DOHH2 (cell line): ENCODE data around the gene CCL21.

Experiments
- CTCF ChIP-seq: fragments of 200-600 bp; sonication (generic); IDR thresholded peaks from one replicate; pipeline ENCODE4 v1.5.1; 2014; ENCODE audit warnings: antibody characterized with exemption, mild to moderate bottlenecking, low read depth, low read length; ENCODE audit not compliant: poor library complexity, severe bottlenecking
- EZH2phosphoT487 ChIP-seq: fragments of 200-600 bp; sonication (generic); IDR thresholded peaks from 2 replicates; pipeline ENCODE4 v1.6.1; 2017; ENCODE audit warnings: borderline replicate concordance, mild to moderate bottlenecking, antibody characterized with exemption, low read length, moderate library complexity, mixed read lengths

GRCh38 chr9:34742710-34743109 lies 32.8 kb upstream of the CCL21 start:
- no peak for TF ChIP-seq CTCF
- TF ChIP-seq EZH2phosphoT487, result no peak
